KMS-11 (cell line): ENCODE results near the gene SLC35F6.
A peak's percentile ranks its signal among the peaks of the same experiment; 100 is the strongest.

Experiments used
- H2AFZ ChIP-seq: fragments of 200-600 bp; sonication (generic); 2 replicates; pipeline ENCODE4 v1.6.1; 2016; ENCODE audit warnings: antibody characterized with exemption, mixed run types, low read depth
- H3K27ac ChIP-seq: fragments of 200-600 bp; sonication (generic); 2 replicates; pipeline ENCODE4 v1.6.1; 2016; ENCODE audit warnings: mild to moderate bottlenecking, mixed run types
- H3K27me3 ChIP-seq: fragments of 200-600 bp; sonication (generic); 2 replicates; pipeline ENCODE4 v1.6.1; 2017; ENCODE audit warnings: mild to moderate bottlenecking, low read depth, mixed run types, moderate library complexity; ENCODE audit not compliant: insufficient read depth
- H3K36me3 ChIP-seq: fragments of 200-600 bp; sonication (generic); 2 replicates; pipeline ENCODE4 v1.6.1; 2017; ENCODE audit warnings: mild to moderate bottlenecking, mixed run types; ENCODE audit not compliant: insufficient read depth
- H3K4me1 ChIP-seq: fragments of 200-600 bp; sonication (generic); 2 replicates; pipeline ENCODE4 v1.6.1; 2016; ENCODE audit warnings: mild to moderate bottlenecking, low read depth, mixed run types; ENCODE audit not compliant: poor library complexity, severe bottlenecking
- H3K4me2 ChIP-seq: fragments of 200-600 bp; sonication (generic); 2 replicates; pipeline ENCODE4 v1.7.0; 2016; ENCODE audit warnings: mild to moderate bottlenecking, mixed run types
- H3K4me3 ChIP-seq: fragments of 200-600 bp; sonication (generic); IDR thresholded peaks from 2 replicates; pipeline ENCODE4 v1.6.1; 2017; ENCODE audit warnings: low read depth, low read length, mixed read lengths; ENCODE audit not compliant: insufficient read depth
- H3K79me2 ChIP-seq: fragments of 200-600 bp; sonication (generic); 2 replicates; pipeline ENCODE4 v1.6.1; 2016; ENCODE audit warnings: low read depth, mixed run types; ENCODE audit not compliant: insufficient read depth
- H3K9ac ChIP-seq: fragments of 200-600 bp; sonication (generic); 2 replicates; pipeline ENCODE4 v1.6.1; 2016; ENCODE audit warnings: mild to moderate bottlenecking, mixed run types
- H4K20me1 ChIP-seq: fragments of 200-600 bp; sonication (generic); 2 replicates; pipeline ENCODE4 v1.6.1; 2016; ENCODE audit warnings: mild to moderate bottlenecking, mixed run types; ENCODE audit not compliant: insufficient read depth
- TF ChIP-seq, protein P1 (sequence below): fragments of 200-600 bp; sonication (generic); conservative IDR thresholded peaks from 2 replicates; pipeline ENCODE4 v1.6.1; 2017; ENCODE audit warnings: low read depth, mild to moderate bottlenecking, antibody characterized with exemption, low read length, moderate library complexity, mixed read lengths

The SLC35F6 gene

DNA sequence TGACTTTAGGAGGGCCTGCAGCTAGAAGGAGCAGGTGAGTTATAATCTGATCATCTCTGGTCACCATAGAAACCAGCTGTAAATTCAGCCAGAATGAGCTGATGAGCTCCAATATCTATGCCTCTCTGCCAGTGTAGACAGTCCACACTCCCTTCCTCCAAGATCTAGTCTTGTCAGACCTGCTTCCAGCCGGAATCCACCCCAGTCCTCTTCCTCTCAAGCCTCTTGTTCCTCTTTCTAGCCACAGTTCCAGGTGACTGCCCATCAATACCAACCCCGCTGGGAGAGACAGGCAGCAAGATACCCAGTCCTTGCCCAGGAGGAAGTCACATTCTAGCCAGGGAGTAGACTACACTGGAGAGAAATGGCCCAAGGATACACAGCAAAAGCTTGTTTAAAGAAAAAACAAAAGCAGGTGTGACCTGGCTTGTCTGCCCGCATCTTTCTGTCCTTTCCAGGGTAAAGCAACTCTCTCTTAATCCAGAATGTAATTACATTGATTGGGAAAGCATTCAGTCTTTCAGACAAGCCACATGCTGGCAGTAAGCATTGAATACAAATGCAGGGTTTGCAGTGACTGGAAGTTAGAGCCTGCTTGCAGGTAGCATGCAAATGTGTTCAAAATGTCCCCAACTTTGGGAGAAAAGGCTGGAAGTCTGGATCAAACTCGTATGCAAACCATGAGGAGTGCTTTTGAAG is 9.0 kb upstream of the SLC35F6 start:
- Histone ChIP-seq H3K9ac (no peak overlapping the region), H3K36me3 (no peaks in the 10 kb centered on the region)

DNA sequence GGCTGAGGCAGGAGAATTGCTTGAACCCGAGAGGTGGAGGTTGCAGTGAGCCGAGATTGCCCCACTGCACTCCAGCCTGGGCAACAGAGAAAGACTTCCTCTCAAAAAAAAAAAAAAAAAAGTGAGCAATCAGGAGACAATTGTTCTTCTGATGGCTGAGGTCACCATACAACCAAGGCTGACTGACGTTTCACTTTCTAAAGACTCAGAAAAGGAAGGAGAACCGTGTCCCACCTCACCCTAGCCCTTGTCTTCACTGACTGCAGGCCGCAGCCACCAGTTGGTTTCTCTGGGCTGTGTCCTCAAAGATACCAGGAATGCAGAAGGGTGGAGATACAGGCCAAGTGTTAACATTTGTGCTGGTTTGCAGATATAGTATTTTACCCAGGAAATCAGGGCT is 7.7 kb upstream of the SLC35F6 start:
- Histone ChIP-seq H3K9ac (no peak overlapping the region), H3K27ac (no peak overlapping the region), H3K36me3 (no peaks in the 10 kb centered on the region), H2AFZ (no peak overlapping the region), H3K27me3 (no peaks in the 10 kb centered on the region), H3K4me1 (peaks cover 34% of the 10 kb centered on the region), H3K4me3 (no peak overlapping the region), H3K79me2 (no peaks in the 10 kb centered on the region), H4K20me1 (no peaks in the 10 kb centered on the region), H3K4me2 (no peak overlapping the region)
- TF ChIP-seq, protein P1, sequence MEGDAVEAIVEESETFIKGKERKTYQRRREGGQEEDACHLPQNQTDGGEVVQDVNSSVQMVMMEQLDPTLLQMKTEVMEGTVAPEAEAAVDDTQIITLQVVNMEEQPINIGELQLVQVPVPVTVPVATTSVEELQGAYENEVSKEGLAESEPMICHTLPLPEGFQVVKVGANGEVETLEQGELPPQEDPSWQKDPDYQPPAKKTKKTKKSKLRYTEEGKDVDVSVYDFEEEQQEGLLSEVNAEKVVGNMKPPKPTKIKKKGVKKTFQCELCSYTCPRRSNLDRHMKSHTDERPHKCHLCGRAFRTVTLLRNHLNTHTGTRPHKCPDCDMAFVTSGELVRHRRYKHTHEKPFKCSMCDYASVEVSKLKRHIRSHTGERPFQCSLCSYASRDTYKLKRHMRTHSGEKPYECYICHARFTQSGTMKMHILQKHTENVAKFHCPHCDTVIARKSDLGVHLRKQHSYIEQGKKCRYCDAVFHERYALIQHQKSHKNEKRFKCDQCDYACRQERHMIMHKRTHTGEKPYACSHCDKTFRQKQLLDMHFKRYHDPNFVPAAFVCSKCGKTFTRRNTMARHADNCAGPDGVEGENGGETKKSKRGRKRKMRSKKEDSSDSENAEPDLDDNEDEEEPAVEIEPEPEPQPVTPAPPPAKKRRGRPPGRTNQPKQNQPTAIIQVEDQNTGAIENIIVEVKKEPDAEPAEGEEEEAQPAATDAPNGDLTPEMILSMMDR: no peak

More for the DNA sequence above, 9.0 kb upstream of the SLC35F6 start:
- Histone ChIP-seq H3K27ac (no peak overlapping the region), H2AFZ (no peak overlapping the region), H3K79me2 (no peaks in the 10 kb centered on the region), H3K27me3 (no peaks in the 10 kb centered on the region), H3K4me1 (peaks cover 34% of the 10 kb centered on the region), H3K4me3 (no peak overlapping the region), H4K20me1 (no peaks in the 10 kb centered on the region), H3K4me2 (no peak overlapping the region)
- TF ChIP-seq, protein P1: no peak

DNA sequence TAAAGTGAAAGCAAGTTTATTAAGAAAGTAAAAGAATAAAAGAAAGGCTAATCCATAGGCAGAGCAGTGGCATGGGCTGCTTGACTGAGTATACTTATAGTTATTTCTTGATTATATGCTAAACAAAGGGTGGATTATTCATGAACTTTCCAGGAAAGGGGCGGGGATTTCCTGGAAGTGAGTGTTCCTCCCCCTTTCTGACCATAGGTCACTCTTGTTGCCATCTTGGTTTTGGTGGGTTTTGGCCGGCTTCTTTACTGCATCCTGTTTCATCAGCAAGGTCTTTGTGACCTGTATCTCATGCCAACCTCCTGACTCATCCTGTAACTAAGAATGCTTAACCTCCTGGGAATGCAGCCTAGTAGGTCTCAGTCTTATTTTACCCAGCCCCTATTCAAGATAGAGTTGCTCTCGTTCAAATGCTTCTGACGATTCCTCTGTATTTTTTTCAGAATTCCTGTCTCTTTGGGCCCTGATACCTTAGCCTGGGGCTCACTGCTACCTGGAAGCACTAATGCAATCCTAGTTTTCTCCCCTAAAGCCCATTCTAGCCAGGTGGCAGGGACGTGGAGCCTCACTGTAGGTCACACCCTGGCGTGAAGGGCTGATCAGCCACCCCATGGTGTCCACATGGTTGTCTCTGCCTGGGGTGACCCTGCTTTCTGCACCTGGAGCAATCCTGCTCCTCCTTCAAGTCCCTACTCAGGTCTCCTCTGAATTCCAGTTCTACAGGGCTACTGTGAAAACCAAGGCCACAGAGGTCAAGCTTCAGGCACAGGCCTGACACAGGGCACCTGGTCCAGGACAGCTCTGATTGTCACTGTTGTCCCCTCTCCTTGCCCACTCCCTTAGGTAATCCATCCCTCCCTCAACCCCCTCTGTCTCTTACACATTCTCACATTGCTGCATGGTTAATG is 6.0 kb upstream of the SLC35F6 start:
- Histone ChIP-seq H2AFZ (peak overlapping the region; percentile 2; the same call in 1 of the 2 replicates), H3K27me3 (no peaks in the 10 kb centered on the region), H3K79me2 (no peaks in the 10 kb centered on the region), H3K4me3 (no peak overlapping the region), H3K27ac (peak overlapping the region; percentile 3; the same call in 1 of the 2 replicates), H3K36me3 (no peaks in the 10 kb centered on the region), H3K4me1 (peaks cover 34% of the 10 kb centered on the region), H3K4me2 (peak overlapping the region; percentile 26), H3K9ac (no peak overlapping the region), H4K20me1 (no peaks in the 10 kb centered on the region)
- TF ChIP-seq, protein P1: no peak

DNA sequence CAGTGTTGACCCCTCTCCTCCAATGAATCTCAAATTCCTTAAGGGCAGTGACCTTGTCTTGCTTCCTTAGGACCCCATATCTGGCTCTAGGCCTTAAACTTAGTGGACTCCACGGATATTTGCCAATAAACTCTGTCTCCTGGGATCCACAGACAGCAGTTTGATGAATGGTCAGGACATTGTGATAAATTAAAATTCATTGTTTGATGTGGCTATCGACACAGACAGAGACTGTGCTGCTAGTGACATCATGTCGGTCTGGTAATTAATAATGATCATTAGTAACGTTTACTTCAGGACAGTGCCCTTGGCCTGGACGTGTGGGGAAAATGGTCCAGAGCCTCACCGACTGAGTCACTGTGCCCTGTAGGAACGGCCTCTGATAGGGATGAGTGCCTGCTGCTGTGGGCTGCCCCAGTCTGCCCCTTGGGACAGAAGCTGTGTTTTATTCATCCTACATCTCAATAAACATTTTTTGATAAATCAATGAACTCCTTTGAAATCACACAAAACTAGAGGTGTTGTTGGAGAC is 5.2 kb upstream of the SLC35F6 start:
- Histone ChIP-seq H3K4me1 (peaks cover 34% of the 10 kb centered on the region), H3K27me3 (no peaks in the 10 kb centered on the region), H4K20me1 (no peaks in the 10 kb centered on the region), H3K27ac (no peak overlapping the region), H3K4me2 (no peak overlapping the region), H3K9ac (no peak overlapping the region), H3K36me3 (no peaks in the 10 kb centered on the region), H2AFZ (no peak overlapping the region), H3K4me3 (no peak overlapping the region), H3K79me2 (no peaks in the 10 kb centered on the region)
- TF ChIP-seq, protein P1: no peak
